Naive thymus-derived CD8-positive, alpha-beta T cell (primary cell): ENCODE results near the gene PSME4. TPM values are rescaled to one million over a fixed set of nuclear protein-coding genes. Genes with fewer than 3 reads are reported as not detected.

ENCODE experiments used
- ATAC-seq, 2 donors: fragments of 150-1000 bp; cut with Tn5 transposase in 1 of 2; sonication (Bioruptor Pico), chemical (Tn5 transposase) in 1 of 2; 1 replicate in 1 of 2; 2 replicates in 1 of 2; pipeline ENCODE4 v1.10.0; 2021; ENCODE audit warnings: mild to moderate bottlenecking in 2 of 2, moderate library complexity in 2 of 2
- POLR2A ChIA-PET: fragments of 350-600 bp; sonication (Branson Sonifier 250); formaldehyde crosslinking; loops from one replicate; lab custom pipeline; 2021; ENCODE audit warnings: antibody characterized with exemption; lab: Charles Lee
- DNase-seq, 10 donors: peaks; one replicate each; pipeline versions ENCODE4 v3.0.0 to v3.0.0-alpha.2; 2020 to 2022
- H3K27ac Mint-ChIP-seq, 10 donors: one replicate each; pipeline ENCODE4 v1.8.0; 2020 to 2022; ENCODE audit warnings: mild to moderate bottlenecking in 10 of 10, mixed read lengths in 10 of 10, moderate library complexity in 4 of 10, inconsistent platforms in 1 of 10
- H3K27me3 Mint-ChIP-seq, 5 donors: one replicate each; pipeline ENCODE4 v1.8.0; 2021 to 2022; ENCODE audit warnings: mixed read lengths in 5 of 5
- H3K36me3 Mint-ChIP-seq, 3 donors: one replicate each; pipeline ENCODE4 v1.8.0; 2020 to 2022; ENCODE audit warnings: mixed read lengths in 3 of 3, mild to moderate bottlenecking in 2 of 3, inconsistent platforms in 1 of 3
- H3K4me1 Mint-ChIP-seq, 4 donors: one replicate each; pipeline ENCODE4 v1.8.0; 2021 to 2022; ENCODE audit warnings: mixed read lengths in 4 of 4
- H3K4me3 Mint-ChIP-seq, 10 donors: one replicate each; pipeline ENCODE4 v1.8.0; 2020 to 2022; ENCODE audit warnings: mild to moderate bottlenecking in 10 of 10, mixed read lengths in 10 of 10, moderate library complexity in 6 of 10, inconsistent platforms in 1 of 10
- H3K9me3 Mint-ChIP-seq, 9 donors: one replicate each; pipeline ENCODE4 v1.8.0; 2020 to 2022; ENCODE audit warnings: mixed read lengths in 9 of 9, mild to moderate bottlenecking in 3 of 9, inconsistent platforms in 1 of 9, moderate library complexity in 1 of 9
- polyA plus RNA-seq, 3 donors: library from polyadenylated mRNA; unstranded; fragments of 300-500 nt; fragmentation: Illumina TruSeq; gene quantifications; one replicate each; pipeline ENCODE4 v1.2.3, GENCODE V29; 2021
- total RNA-seq, 8 experiments: library from RNA in 2 of 8; stranded (reverse) in 2 of 8; gene quantifications; one replicate each; pipeline ENCODE4 v1.2.3 and lab custom pipeline; 2021 to 2026

PSME4 gene
- total and polyA plus RNA-seq, 5 experiments from 2014 or later: 3.5 to 59.9 (median 4.3) TPM

- DNase-seq (no peak), ATAC-seq (no peak)
- no peaks in the 10 kb centered on the region for H3K27me3 Mint-ChIP-seq
- H3K9me3 Mint-ChIP-seq: no peaks in the 10 kb centered on the region
- POLR2A ChIA-PET: no interaction called here
- peaks cover 5 to 16% (median 8%) of the 10 kb centered on the region in 4 donors for H3K4me1 Mint-ChIP-seq
- H3K27ac Mint-ChIP-seq: peak overlapping the region in 1 of 10 donors; percentile 50
- peaks cover 9 to 68% (median 16%) of the 10 kb centered on the region in 3 donors for H3K36me3 Mint-ChIP-seq
- H3K4me3 Mint-ChIP-seq: no peak overlapping the region
These were observed 59.2 kb downstream of the PSME4 start for GRCh38 chr2:53911434-53912189.

DNA sequence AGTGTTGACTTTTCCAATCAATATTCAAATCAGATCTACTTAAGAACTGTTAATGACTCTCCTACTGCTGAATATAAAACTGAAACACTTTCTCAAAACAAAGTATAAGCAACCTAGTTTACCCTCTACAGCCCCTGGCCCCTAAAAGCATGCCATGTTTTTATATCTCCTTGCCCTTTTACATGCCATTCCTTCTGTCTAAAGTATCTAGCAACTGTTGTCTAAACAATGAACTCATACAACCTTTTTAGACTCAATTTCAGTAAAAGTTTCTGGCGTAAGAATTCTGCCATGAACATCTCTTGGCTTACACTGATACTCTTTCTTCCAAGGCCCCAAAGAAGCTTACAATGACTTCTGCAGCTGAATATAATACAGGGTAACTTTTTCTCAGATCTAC lies 63.2 kb downstream of the PSME4 start:
- no peaks in the 10 kb centered on the region for H3K9me3 Mint-ChIP-seq
- no peaks in the 10 kb centered on the region for H3K27me3 Mint-ChIP-seq
- no peak for ATAC-seq
- no peak for DNase-seq
- POLR2A ChIA-PET: no interaction called here
- no peak overlapping the region for H3K4me3 Mint-ChIP-seq
- peak overlapping the region in 3 of 10 donors; percentile 2 to 73 (median 17) for H3K27ac Mint-ChIP-seq
- H3K36me3 Mint-ChIP-seq: peaks cover 9 to 72% (median 18%) of the 10 kb centered on the region in 3 donors
- peaks cover 0 to 3% (median 1%) of the 10 kb centered on the region in 4 donors for H3K4me1 Mint-ChIP-seq

DNA sequence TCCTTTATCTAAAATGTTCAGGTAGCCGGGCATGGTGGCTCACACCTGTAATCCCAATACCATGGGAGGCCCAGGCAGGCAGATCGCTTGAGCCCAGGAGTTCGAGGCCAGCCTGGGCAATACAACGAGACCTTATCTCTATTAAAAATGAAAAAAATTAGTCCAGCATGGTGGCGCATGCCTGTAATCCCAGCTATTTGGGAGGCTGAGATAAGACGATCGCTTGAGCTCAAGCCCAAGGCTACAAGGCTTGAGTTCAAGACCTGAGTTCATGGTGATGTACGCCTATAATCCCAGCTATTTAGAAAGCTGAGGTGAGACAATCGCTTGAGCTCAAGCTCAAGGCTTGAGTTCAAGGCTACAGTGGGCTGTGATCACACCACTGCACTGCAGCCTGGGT lies 65.4 kb downstream of the PSME4 start:
- DNase-seq (no peak), ATAC-seq (no peak)
- peaks cover 9 to 80% (median 21%) of the 10 kb centered on the region in 3 donors for H3K36me3 Mint-ChIP-seq
- H3K4me3 Mint-ChIP-seq: no peak overlapping the region
- H3K27ac Mint-ChIP-seq: no peak overlapping the region
- H3K4me1 Mint-ChIP-seq: peaks cover 0 to 3% (median 0%) of the 10 kb centered on the region in 4 donors
- no peaks in the 10 kb centered on the region for H3K9me3 Mint-ChIP-seq
- POLR2A ChIA-PET: no interaction called here
- H3K27me3 Mint-ChIP-seq: no peaks in the 10 kb centered on the region

GRCh38 chr2:53903011-53903410 lies 67.8 kb downstream of the PSME4 start:
- POLR2A ChIA-PET: no interaction called here
- H3K4me3 Mint-ChIP-seq: no peak overlapping the region
- no peaks in the 10 kb centered on the region for H3K27me3 Mint-ChIP-seq
- DNase-seq (no peak), ATAC-seq (no peak)
- H3K4me1 Mint-ChIP-seq: peaks cover 0 to 3% (median 0%) of the 10 kb centered on the region in 4 donors
- H3K9me3 Mint-ChIP-seq: no peaks in the 10 kb centered on the region
- peaks cover 9 to 81% (median 27%) of the 10 kb centered on the region in 3 donors for H3K36me3 Mint-ChIP-seq
- H3K27ac Mint-ChIP-seq: peak overlapping the region in 2 of 10 donors; percentile 2 to 4

GRCh38 chr2:53901192-53901591 lies 69.6 kb downstream of the PSME4 start:
- H3K36me3 Mint-ChIP-seq: peaks cover 0 to 79% (median 27%) of the 10 kb centered on the region in 3 donors
- H3K27me3 Mint-ChIP-seq: no peaks in the 10 kb centered on the region
- DNase-seq: no peak
- H3K9me3 Mint-ChIP-seq: no peaks in the 10 kb centered on the region
- H3K27ac Mint-ChIP-seq: no peak overlapping the region
- POLR2A ChIA-PET: no interaction called here
- H3K4me3 Mint-ChIP-seq: no peak overlapping the region
- ATAC-seq: no peak
- H3K4me1 Mint-ChIP-seq: peaks cover 0 to 6% (median 0%) of the 10 kb centered on the region in 4 donors

- peak overlapping the region in 3 of 10 donors; percentile 2 to 48 (median 23) for H3K27ac Mint-ChIP-seq
- ATAC-seq: no peak
These were observed 73.9 kb downstream of the PSME4 start for GRCh38 chr2:53896864-53897263.

GRCh38 chr2:53886406-53887280 lies 84.2 kb downstream of the PSME4 start:
- POLR2A ChIA-PET: no interaction called here
- no peaks in the 10 kb centered on the region for H3K9me3 Mint-ChIP-seq
- peak overlapping the region in 2 of 10 donors; percentile 11 to 58 for H3K27ac Mint-ChIP-seq
- H3K4me3 Mint-ChIP-seq: no peak overlapping the region
- ATAC-seq (no peak), DNase-seq (no peak)
- no peaks in the 10 kb centered on the region for H3K27me3 Mint-ChIP-seq
- H3K4me1 Mint-ChIP-seq: peaks cover 0 to 2% (median 0%) of the 10 kb centered on the region in 4 donors
- H3K36me3 Mint-ChIP-seq: peaks cover 17 to 94% (median 44%) of the 10 kb centered on the region in 3 donors

More at GRCh38 chr2:53896864-53897263, 73.9 kb downstream of the PSME4 start:
- peaks cover 0 to 3% (median 0%) of the 10 kb centered on the region in 4 donors for H3K4me1 Mint-ChIP-seq
- no peaks in the 10 kb centered on the region for H3K27me3 Mint-ChIP-seq
- no peak for DNase-seq
- POLR2A ChIA-PET: interaction anchor here (0.6 to 0.7 kb wide), 3 partner anchors 8 to 664 kb away, joined by 3 to 6 read pairs (median 6); no protein-coding TSS in a partner anchor
- H3K4me3 Mint-ChIP-seq: no peak overlapping the region
- H3K9me3 Mint-ChIP-seq: no peaks in the 10 kb centered on the region
- peaks cover 7 to 84% (median 36%) of the 10 kb centered on the region in 3 donors for H3K36me3 Mint-ChIP-seq

- Mint-ChIP-seq H3K4me1 (peaks cover 0 to 2% (median 0%) of the 10 kb centered on the region in 4 donors), H3K9me3 (no peaks in the 10 kb centered on the region), H3K4me3 (no peak overlapping the region), H3K27me3 (no peaks in the 10 kb centered on the region), H3K36me3 (peaks cover 21 to 90% (median 53%) of the 10 kb centered on the region in 3 donors), H3K27ac (peak overlapping the region in 1 of 10 donors; percentile 13)
- POLR2A ChIA-PET: no interaction called here
- DNase-seq (no peak), ATAC-seq (no peak)
These were observed 85.9 kb downstream of the PSME4 start for GRCh38 chr2:53884883-53885282.

DNA sequence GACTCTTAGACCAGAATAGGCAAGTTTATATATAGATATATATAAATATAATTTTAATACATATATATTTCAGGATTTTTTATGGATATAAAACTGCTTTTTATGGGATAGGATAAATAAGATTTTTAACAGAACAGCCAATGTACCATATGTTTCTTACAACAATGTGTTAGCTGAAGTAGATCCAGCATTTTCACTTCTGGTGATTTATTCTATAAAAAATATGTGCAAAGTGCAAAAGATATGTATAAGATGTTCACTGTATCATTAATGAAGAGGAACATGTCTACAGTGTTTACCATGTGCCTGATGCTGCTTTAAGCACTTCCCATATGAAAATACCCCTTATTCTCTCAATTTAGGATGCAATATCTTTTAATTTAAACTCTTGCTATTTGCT lies 88.8 kb downstream of the PSME4 start:
- POLR2A ChIA-PET: no interaction called here
- ATAC-seq: no peak
- no peaks in the 10 kb centered on the region for H3K27me3 Mint-ChIP-seq
- H3K4me3 Mint-ChIP-seq: no peak overlapping the region
- H3K9me3 Mint-ChIP-seq: peaks cover 0 to 2% (median 0%) of the 10 kb centered on the region in 9 donors
- peak overlapping the region in 1 of 10 donors; percentile 52 for H3K27ac Mint-ChIP-seq
- peaks cover 20 to 87% (median 58%) of the 10 kb centered on the region in 3 donors for H3K36me3 Mint-ChIP-seq
- peaks cover 0 to 4% (median 0%) of the 10 kb centered on the region in 4 donors for H3K4me1 Mint-ChIP-seq
- no peak for DNase-seq

GRCh38 chr2:53881360-53881759 lies 89.4 kb downstream of the PSME4 start:
- peaks cover 0 to 2% (median 0%) of the 10 kb centered on the region in 9 donors for H3K9me3 Mint-ChIP-seq
- H3K4me3 Mint-ChIP-seq: no peak overlapping the region
- DNase-seq: no peak
- H3K27ac Mint-ChIP-seq: no peak overlapping the region
- no peaks in the 10 kb centered on the region for H3K27me3 Mint-ChIP-seq
- ATAC-seq: no peak
- peaks cover 0 to 2% (median 0%) of the 10 kb centered on the region in 4 donors for H3K4me1 Mint-ChIP-seq
- POLR2A ChIA-PET: no interaction called here
- H3K36me3 Mint-ChIP-seq: peaks cover 15 to 87% (median 51%) of the 10 kb centered on the region in 3 donors

GRCh38 chr2:53880756-53881155 lies 90.0 kb downstream of the PSME4 start:
- POLR2A ChIA-PET: no interaction called here
- Mint-ChIP-seq H3K4me3 (no peak overlapping the region), H3K9me3 (peaks cover 0 to 2% (median 0%) of the 10 kb centered on the region in 9 donors), H3K27ac (peak overlapping the region in 1 of 10 donors; percentile 26), H3K36me3 (peaks cover 17 to 87% (median 50%) of the 10 kb centered on the region in 3 donors), H3K27me3 (no peaks in the 10 kb centered on the region), H3K4me1 (peaks cover 0 to 2% (median 0%) of the 10 kb centered on the region in 4 donors)
- DNase-seq: no peak
- no peak for ATAC-seq

- no peak for DNase-seq
- Mint-ChIP-seq H3K27ac (peak overlapping the region in 1 of 10 donors; percentile 17), H3K4me3 (no peak overlapping the region), H3K36me3 (peaks cover 8 to 86% (median 40%) of the 10 kb centered on the region in 3 donors), H3K9me3 (peaks cover 0 to 2% (median 0%) of the 10 kb centered on the region in 9 donors), H3K27me3 (no peaks in the 10 kb centered on the region), H3K4me1 (peaks cover 0 to 2% (median 0%) of the 10 kb centered on the region in 4 donors)
- POLR2A ChIA-PET: no interaction called here
- ATAC-seq: no peak
These were observed 93.2 kb downstream of the PSME4 start for GRCh38 chr2:53877556-53877955.
